Thyroid gland (tissue), 4 donors: ENCODE results near the gene KIF14.

Experiments
- POLR2A ChIP-seq, 2 donors: fragments of 450-650 bp; IDR thresholded peaks; one replicate each; pipeline ENCODE4 v1.6.1; 2017; ENCODE audit warnings: antibody characterized with exemption in 2 of 2, mild to moderate bottlenecking in 2 of 2, moderate library complexity in 1 of 2
- TF ChIP-seq, protein P1 (sequence below), 6 experiments: fragments of 200-600 bp in 3 of 6; fragments of 450-650 bp in 3 of 6; sonication (generic) in 3 of 6; IDR thresholded peaks; one replicate each; pipeline ENCODE4 v1.5.1; 2016 to 2019; ENCODE audit warnings: antibody characterized with exemption in 6 of 6, mild to moderate bottlenecking in 2 of 6, inconsistent platforms in 1 of 6, moderate library complexity in 1 of 6

DNA sequence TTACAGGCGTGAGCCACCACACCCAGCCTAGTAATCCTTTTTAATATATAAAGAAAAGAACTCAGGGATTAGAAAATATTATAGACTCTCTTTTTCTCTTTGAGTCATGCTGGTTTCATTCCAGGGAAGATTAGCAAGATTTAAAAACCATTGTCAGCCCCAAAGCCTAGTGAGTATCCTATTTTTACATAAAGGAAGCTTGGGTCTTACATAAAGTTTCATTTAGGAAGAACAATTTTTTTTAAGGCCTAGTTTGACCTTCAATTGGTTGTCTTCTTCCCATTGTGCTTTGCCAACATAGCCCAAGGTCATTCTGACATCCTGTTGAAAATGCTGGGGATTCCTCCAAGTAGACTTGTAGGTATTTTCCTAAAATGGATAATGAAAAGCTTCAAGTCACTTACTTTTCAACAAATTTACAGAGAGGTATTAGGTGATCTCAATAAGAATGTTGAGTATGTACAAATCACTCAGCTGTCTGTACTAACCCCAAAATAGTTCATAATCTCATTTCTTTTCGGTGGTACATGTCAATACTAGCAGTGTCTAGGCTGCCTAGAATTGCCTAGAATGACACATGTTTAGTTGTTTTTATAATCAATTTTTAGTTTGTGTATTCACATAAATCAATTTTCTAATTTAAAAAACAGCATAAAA lies 4.3 kb upstream of the KIF14 start:
- TF ChIP-seq, protein P1, sequence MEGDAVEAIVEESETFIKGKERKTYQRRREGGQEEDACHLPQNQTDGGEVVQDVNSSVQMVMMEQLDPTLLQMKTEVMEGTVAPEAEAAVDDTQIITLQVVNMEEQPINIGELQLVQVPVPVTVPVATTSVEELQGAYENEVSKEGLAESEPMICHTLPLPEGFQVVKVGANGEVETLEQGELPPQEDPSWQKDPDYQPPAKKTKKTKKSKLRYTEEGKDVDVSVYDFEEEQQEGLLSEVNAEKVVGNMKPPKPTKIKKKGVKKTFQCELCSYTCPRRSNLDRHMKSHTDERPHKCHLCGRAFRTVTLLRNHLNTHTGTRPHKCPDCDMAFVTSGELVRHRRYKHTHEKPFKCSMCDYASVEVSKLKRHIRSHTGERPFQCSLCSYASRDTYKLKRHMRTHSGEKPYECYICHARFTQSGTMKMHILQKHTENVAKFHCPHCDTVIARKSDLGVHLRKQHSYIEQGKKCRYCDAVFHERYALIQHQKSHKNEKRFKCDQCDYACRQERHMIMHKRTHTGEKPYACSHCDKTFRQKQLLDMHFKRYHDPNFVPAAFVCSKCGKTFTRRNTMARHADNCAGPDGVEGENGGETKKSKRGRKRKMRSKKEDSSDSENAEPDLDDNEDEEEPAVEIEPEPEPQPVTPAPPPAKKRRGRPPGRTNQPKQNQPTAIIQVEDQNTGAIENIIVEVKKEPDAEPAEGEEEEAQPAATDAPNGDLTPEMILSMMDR (IDR thresholded peaks at IDR 0.05): no peak
- TF ChIP-seq POLR2A (IDR thresholded peaks at IDR 0.05): no peak
